ENCODE results near the gene PLN.

The PLN gene

DNA sequence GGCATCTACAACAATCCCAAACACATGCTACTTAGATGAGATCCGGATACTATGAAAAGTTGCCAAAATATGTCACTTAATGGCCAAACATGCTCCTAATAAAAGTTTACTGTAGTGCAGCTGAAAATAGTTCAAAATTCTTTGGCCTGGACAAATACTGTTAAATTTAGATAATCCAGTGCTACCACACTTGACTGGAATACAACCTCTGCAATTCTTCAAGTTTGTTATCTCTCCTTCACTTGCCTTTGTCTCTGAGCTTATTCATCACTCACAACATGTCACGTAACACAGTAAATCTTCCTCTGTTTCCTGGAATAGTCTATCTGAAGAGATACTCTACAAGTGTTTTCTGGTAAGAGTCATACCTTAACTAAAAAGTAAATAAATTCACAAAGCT lies 10.5 kb upstream of the PLN start:
- peak; percentile 37 for DNase-seq (ENCODE audit: low read depth)

DNA sequence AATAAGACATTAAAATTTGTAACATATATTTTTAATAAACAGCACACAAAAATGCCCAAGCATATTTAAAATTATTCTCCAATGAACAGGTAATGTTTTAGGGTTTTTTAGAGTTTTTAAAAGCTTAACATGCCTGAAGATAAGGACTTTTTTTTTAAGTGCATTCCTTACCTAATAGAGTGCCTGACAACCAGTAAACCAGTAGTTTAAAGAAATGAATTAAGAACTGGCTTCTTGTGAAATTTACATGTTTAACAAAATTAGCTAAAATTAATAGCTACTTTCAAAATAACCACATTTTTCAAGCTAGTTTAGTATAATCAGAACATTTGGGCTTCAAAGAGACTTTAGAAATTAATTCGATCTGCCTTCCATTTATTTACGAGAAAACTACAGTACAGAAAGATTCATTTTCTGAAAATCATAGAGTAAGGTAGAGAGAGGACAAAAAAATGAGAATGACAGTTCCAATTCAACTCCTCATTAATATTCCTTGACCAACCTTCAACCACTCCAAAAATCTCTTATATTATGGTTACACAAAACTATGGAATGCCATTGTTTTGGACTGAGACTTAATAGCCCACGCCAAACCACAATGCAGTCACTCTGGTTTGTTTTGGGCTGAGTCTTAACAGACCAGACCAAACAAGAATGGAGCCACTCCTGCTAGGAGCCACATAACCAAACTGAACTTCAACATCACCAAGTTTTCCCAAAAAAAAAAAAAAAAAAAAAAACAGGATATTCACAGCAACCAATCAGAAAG lies 5.7 kb upstream of the PLN start:
- DNase-seq (ENCODE audit: low read depth) = peak; percentile 54

DNA sequence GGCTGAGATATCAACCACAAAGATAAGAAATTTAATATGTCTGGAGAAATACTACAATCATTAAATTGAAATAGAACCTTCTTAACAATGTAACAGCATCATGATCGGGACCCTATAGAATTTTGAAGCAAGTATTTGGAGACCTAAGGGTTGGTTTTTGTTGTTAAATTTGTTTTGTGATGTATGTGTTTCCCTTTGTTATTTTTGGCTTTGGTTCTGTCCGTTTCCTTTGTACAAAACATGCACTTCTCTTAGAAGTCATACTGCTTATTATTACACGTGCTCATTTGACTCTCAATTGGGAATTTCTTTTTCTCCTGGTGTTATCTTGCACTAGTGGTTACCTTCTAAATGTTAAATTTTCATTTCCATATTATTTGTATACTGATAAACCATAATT lies 4.0 kb upstream of the PLN start:
- DNase-seq (ENCODE audit: low read depth) = no peak

DNA sequence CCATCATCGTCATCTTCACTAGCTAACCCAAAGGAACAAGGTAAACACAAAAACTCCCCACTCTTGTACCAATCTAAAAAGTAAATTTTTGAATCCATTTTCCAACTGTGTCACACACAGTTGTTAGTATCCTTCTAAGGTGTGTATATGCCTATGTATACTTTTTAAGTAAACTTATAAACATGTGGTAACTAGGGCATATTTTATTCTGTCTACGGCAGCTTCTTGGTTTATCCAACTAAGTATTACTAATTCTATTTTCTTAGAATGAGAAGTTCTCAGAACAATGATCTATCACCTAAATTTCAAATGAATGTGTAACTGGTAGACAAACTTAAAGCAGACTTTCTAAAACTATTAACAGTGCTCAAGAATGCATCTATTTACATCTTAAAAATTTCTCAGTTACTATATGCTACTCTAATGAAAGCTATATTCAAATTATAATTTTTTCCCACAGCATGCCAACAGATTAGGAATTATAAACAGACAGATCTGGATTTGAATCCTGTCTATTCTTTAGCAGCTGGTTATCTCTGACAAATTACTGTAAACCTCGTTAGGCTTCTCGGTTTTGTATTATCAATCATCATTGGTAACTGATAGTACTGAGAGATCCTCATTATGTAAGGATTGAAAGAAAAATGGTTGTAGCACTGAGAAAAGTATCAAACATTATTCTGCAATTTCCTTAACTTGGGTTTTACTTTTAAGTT lies 1.8 kb upstream of the PLN start:
- DNase-seq (ENCODE audit: low read depth) = no peak

DNA sequence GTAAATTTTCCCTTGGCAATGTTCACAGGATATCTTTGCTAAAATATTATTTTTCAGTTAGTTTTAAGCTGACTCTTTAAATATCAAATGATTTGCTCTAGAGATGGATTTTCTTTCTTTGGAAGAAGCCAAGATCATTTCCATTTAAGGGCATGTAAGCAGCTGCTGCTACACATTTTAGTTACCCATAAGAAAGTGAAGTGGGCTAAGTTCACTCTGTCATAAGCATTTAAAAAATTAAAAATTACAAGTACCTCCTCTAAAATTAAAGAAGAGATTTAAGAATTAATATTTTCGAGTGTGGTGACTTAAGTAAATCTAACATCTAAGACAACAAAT lies 1.2 kb upstream of the PLN start:
- DNase-seq (ENCODE audit: low read depth) = no peak

DNA sequence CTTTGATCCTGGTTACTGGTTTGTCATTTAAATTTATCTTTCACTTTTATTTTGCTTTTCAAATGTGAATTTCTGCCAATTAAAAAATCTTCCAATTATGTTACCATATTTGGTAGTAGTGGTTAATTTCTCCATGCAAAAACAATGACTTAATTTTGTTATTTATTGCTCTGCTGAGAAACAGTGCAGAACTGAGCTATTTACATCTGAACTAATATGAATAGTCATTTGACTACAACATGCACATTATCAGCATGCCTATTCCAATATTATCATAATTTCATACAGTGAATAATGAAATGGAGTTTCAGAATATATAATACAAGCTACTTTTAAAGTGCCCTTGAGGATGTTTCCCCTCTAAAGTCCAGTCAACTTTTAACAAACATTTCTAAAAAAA lies 517 bp downstream of the PLN start:
- no peak for DNase-seq (ENCODE audit: low read depth)

DNA sequence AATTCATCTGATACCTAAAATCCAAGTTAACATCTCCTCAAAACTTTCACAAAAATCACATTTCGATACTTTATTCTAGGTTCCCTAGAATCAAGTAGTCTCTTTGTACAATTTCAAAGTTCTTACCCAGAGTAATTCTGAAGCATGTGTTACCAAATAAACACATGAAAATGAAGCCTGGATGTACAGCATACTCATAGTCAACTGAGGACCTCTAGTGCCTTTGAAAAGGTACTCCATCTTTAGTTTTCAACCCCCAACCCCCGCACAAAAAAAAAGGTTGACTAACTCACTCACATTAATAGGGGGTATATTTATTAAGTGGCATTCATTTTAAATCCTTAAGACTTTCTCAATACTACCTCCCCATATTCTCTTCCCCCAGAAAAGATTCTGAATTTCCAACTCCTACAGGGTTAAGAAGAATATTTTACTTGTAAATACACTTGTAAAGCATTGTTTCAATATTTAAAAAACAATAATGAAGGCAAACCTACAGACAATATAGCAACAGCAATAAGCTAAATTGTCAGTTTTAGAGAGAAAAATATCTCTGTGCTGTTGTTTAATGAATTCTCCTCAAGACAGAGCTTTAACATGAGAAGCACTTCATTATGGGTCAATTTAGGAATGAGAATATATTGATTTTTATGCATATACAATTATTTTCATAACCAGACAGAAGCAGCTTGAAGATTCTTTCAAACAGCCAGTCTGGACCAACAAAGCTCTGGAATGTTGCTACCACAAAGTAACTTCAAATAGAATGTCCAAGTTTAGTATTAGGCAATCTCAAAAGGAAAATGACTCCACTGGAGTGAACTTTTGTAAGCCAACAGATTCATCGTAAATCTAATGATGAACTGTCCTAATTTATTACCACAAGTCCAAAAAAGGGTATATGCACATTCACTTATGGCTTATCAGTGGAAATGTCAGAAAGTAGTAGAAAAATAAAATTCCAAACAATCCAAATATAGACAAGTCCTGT lies 3.3 kb downstream of the PLN start:
- peak; percentile 54 for DNase-seq (ENCODE audit: low read depth)

DNA sequence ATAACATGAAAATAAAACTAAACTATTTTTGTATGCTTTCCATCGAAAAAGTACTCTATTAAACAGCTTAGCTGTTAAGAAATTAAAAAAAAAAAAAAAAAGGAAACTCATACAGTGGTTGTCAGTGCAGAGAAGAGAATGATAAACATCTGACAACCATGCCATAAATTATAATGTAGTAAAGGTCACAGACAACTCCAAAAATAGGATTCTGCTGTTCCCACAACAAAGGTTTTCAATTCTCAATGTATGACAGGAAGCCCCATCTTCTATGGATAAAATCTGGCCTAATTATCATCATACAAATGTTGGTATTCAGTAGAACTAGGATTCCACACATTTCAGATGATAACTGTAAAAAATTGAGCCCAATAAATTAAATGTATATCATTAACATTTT lies 5.0 kb downstream of the PLN start:
- no peak for DNase-seq (ENCODE audit: low read depth)

DNA sequence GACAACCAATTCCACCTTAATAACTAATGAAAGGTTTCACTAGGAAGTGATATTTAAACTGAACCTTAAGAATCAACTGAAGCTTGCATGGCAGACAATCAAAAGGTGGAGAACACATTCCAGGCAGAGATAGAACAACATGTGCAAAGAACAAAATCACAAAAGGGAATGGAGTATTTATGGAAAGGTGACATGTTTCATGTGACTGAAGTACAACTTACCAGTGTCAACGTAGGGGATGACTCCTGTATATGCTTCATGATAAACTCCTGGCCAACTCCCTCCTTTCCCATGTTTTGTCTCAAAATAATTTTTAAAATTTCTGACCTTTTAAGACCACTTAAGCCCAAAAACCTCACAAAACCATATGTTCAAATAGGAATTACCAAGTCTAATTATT lies 6.6 kb downstream of the PLN start:
- DNase-seq (ENCODE audit: low read depth) = no peak

DNA sequence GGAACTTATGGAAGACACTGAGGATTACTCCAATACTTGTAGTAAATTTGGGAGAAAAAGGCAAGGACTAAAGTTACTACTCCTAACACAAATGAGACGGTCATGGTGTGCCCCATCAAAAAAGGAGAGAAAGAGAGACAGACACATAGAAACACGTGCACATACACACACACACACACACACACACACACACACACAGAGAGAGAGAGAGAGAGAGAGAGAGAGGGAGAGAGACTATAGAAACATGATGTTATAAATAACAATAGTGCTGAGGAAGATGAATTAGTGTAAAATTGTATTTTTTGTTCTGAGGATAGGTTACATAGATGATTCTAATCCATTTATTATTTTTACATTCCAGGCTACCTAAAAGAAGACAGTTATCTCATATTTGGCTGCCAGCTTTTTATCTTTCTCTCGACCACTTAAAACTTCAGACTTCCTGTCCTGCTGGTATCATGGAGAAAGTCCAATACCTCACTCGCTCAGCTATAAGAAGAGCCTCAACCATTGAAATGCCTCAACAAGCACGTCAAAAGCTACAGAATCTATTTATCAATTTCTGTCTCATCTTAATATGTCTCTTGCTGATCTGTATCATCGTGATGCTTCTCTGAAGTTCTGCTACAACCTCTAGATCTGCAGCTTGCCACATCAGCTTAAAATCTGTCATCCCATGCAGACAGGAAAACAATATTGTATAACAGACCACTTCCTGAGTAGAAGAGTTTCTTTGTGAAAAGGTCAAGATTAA lies 10.5 kb downstream of the PLN start:
- no peak for DNase-seq (ENCODE audit: low read depth)

DNA sequence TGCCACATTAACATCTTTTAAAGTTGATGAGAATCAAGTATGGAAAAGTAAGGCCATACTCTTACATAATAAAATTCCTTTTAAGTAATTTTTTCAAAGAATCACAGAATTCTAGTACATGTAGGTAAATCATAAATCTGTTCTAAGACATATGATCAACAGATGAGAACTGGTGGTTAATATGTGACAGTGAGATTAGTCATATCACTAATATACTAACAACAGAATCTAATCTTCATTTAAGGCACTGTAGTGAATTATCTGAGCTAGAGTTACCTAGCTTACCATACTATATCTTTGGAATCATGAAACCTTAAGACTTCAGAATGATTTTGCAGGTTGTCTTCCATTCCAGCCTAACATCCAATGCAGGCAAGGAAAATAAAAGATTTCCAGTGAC lies 11.6 kb downstream of the PLN start:
- no peak for DNase-seq (ENCODE audit: low read depth)

DNA sequence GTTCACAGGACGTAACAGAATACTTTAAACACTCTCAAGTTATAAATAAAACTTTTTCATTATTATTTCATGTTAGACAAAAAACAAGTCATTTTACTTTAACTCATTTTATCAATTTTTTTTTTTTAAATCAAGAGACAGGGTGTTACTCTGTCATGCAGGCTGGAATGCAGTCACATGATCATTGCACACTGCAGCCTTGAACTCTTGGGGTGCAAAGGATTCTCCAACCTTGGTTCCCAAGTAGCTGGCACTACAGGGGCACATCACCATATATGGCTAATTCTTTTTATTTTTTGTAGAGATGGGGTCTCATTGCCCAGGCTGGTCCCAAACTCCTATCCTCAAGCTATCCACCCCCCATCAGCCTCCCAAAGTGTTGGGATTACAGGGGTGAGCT lies 14.2 kb downstream of the PLN start:
- DNase-seq (ENCODE audit: low read depth) = no peak

DNA sequence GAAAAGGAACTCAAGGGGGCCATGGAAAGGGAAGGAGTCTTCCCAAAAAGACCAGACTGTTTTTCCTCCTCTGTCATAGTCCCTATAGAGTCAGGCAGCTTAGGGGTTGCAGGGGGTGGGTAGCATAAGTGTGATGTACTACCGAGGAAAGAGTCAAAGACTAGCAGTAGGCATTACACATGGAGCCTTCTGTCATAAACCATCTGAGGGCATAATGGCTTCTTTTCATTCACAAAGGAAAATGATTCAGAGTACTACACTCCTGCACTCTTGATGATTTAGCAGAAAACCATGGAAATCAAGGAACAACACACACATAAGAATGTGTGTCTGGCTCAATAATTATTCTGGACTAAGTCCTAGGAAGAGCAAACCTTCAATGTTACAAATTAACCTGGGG lies 14.9 kb downstream of the PLN start:
- peak; percentile 64 for DNase-seq (ENCODE audit: low read depth)

DNA sequence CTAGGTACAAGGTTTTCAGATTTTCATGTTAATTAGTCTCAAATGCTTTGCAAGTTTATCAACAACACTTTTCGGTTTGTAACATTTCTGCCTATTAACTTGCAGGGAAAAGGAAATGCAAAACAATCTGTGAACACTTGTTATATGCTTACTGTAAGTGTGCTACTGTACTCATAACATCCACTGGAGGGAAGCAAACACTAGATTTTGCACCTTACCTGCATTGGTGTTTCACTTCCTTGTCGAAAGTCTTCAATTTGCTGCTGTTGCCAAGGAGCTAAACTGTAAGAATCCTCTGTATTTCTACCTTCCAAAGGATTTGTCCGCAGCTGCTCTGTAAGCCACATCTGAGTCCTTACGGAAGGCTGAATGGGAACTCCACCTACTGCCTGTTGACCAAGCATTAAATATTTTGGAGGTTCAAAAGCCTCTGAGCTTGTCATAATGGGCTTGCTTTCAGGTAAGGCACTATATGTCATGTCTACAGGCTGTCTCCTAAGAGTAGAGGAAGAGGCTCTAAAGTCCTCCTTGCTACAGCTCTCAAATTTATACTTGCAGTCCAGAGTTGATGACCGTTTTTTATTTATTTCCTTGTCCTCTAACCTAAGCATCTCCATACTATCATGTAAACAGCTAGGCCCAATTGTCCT lies 17.3 kb downstream of the PLN start:
- DNase-seq (ENCODE audit: low read depth) = no peak

DNA sequence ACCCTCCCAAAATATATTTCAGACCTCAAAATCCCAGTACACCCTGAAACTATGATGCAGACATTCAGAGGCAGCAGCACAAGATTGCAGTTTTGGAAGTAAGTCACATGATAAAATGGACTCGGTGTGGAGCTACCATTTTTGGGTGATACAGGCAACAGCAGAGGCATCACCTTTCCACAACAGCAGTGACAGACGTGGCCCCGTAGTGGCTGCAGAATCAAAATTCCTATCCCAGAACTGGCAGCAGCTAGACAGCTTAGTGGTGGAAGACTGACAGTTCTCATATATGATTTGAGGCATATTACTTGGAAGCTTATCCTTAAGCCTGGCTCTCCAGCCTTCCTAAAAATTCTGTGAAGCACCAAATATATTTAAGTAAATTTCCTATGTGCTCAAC lies 19.9 kb downstream of the PLN start:
- DNase-seq (ENCODE audit: low read depth) = no peak

DNA sequence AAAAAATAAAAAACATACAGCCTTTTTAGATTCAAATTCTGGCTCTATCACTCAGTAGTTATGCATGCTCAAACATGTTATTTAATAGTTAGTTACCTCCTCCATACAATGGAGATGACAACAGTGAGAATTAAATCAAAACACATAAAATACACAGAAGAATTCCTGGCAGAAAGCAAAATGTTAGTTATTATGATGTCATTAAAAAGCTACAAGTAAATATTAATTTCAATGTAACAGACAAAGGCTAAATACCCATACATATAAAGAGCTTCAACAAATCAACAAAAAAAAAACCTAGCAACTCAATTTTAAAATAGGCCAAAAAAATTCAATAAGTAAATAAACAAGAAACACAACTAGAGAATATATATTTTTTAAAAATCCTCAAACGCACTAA lies 21.4 kb downstream of the PLN start:
- no peak for DNase-seq (ENCODE audit: low read depth)

DNA sequence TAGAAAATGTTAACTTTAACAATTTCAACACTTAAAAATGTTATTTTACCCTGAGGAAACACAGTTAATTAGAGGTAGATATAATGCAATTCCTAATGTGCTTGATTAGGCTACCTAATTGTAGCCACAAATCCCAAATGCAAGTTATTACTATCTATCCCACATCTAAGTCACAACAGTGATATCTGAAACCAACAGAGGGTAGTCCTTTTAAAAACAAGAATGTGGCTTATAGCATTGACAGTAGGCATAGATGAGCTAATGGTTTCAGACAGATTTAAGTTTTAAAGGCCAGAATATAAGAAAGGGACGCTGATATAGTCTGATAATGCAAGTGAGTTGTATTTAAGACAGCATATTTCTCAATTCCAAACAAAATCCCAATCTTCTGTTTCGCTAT lies 23.0 kb downstream of the PLN start:
- DNase-seq (ENCODE audit: low read depth) = no peak

DNA sequence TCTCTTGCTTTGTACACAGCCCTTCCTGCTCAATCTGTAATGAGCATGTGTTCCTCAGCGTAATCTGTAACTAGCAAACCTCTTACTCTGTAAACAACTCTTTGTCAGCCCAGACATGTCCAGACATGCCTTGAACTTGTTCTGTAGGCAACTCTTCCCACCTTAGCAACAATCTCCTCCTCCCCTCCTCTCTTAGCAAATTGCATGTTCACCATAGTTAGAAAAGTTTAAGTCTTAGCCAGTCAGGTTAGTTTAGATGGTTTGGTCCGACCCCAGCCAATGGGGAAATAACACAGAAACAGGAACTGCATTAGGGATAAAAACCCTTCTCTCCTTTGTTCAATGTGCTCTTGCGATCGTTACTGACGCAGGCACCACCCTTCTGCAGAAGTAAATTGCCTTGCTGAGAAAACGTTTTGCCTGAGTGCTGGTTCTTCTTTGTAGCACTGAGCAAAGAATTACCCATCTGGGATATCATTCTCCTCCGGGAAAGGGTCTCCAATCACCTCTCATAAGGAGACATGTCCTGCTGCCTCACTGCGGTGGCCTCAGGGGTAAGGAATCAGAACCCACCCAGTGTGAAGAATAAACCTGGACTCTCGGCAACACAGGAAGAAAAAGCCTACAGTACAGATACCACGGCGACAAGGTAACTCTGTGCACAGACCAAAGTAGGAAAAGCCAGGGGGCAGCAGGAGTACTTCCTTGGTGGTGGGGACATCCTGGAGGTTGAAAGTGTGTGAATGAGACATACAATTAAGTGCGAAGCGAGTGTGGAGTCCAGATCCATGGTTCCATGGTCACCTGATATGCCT lies 26.2 kb downstream of the PLN start:
- DNase-seq (ENCODE audit: low read depth) = no peak

DNA sequence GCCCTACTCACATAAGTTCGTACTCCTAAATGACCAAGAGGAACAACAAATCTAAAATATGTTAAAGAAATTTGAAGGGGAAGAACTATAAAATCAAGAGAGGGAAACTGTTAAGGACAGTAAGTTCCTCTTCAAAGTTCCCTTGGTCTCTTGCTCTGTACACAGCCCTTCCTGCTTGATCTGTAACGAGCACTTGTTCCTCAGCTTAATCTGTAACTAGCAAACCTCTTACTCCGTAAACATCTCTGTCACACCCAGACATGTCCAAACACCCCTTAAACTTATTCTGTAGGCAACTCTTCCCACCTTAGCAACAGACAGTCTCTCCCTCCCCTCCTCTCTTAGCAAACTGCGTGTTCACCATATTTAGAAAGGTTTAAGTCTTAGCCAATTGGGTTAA lies 29.9 kb downstream of the PLN start:
- no peak for DNase-seq (ENCODE audit: low read depth)

DNA sequence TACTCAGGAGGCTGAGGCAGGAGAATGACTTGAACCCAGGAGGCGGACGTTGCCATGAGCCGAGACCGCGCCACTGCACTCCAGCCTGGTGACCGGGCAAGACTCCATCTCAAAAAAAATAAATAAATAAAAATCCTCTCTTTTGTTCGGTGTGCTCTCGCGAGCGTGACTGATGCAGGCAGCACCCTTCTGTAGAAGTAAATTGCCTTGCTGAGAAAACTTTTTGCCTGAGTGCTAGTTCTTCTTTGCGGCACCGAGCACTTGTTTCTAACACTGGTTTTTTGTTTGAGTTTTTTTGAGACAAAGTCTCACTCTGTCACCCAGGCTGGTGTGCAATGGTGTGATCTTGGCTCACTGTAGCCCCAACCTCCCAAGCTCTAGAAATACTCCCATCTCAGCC lies 30.5 kb downstream of the PLN start:
- no peak for DNase-seq (ENCODE audit: low read depth)

DNA sequence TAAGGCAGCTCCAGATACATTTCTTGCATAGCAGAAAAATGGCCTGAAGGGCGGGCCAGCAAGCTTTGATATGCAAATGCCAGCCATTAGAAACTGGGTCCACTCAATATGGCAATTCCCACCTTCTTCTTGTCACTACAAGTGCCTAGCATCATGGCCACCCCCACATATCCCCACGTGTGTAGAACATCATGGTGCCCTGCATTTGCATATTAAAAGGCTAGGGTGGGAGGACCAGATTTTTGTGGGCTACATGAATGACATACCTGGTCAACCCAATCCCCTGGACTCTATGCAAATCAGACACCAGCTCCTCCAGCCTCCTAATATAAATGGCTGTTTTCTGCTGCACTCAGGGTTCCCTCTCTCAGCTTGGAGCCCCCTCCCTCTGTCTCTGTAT lies 31.7 kb downstream of the PLN start:
- no peak for DNase-seq (ENCODE audit: low read depth)
